Ishikawa (cell line): ENCODE results near the gene TBCD.

ENCODE experiments used
- CEBPB ChIP-seq: IDR thresholded peaks from 2 replicates; pipeline ENCODE4 v1.6.1; 2012
- CREB1 ChIP-seq: IDR thresholded peaks from 2 replicates; pipeline ENCODE4 v1.6.1; 2012; ENCODE audit warnings: low read depth
- EGR1 ChIP-seq: IDR thresholded peaks from 2 replicates; pipeline ENCODE4 v1.6.1; 2012
- EP300 ChIP-seq: IDR thresholded peaks from 2 replicates; pipeline ENCODE4 v1.6.1; 2012; ENCODE audit warnings: borderline replicate concordance
- FOXM1 ChIP-seq: IDR thresholded peaks from 2 replicates; pipeline ENCODE4 v1.6.1; 2012; ENCODE audit warnings: low read depth, borderline replicate concordance
- NFIC ChIP-seq: IDR thresholded peaks from 2 replicates; pipeline ENCODE4 v1.6.1; 2012
- RAD21 ChIP-seq: IDR thresholded peaks from 2 replicates; pipeline ENCODE4 v1.6.1; 2012; ENCODE audit warnings: low read depth
- TAF1 ChIP-seq: IDR thresholded peaks from 2 replicates; pipeline ENCODE4 v1.6.1; 2012; ENCODE audit warnings: low read depth, mild to moderate bottlenecking
- TCF12 ChIP-seq: IDR thresholded peaks from 2 replicates; pipeline ENCODE4 v1.6.1; 2012; ENCODE audit warnings: low read depth
- TEAD4 ChIP-seq: IDR thresholded peaks from 2 replicates; pipeline ENCODE4 v1.6.1; 2012
- USF1 ChIP-seq: IDR thresholded peaks from 2 replicates; pipeline ENCODE4 v1.6.1; 2012
- YY1 ChIP-seq: IDR thresholded peaks from 2 replicates; pipeline ENCODE4 v1.6.1; 2012; ENCODE audit warnings: low read depth
- ZBTB7A ChIP-seq: IDR thresholded peaks from 2 replicates; pipeline ENCODE4 v1.6.1; 2012; ENCODE audit warnings: low read depth
- TF ChIP-seq, protein P1 (sequence below): IDR thresholded peaks from 2 replicates; pipeline ENCODE4 v1.6.1; 2012
- TF ChIP-seq, protein P2 (sequence below): IDR thresholded peaks from 2 replicates; pipeline ENCODE4 v1.6.1; 2012; ENCODE audit warnings: low read depth, mild to moderate bottlenecking

Gene TBCD

GRCh38 chr17:82790391-82790790 is 38.5 kb downstream of the TBCD start:
- no peak for TF ChIP-seq YY1
- TF ChIP-seq, protein P1, sequence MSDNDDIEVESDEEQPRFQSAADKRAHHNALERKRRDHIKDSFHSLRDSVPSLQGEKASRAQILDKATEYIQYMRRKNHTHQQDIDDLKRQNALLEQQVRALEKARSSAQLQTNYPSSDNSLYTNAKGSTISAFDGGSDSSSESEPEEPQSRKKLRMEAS, result no peak
- no peak for TF ChIP-seq ZBTB7A
- TF ChIP-seq EGR1, result no peak
- no peak for TF ChIP-seq FOXM1
- no peak for TF ChIP-seq EP300
- TF ChIP-seq CEBPB, result no peak
- TF ChIP-seq, protein P2, sequence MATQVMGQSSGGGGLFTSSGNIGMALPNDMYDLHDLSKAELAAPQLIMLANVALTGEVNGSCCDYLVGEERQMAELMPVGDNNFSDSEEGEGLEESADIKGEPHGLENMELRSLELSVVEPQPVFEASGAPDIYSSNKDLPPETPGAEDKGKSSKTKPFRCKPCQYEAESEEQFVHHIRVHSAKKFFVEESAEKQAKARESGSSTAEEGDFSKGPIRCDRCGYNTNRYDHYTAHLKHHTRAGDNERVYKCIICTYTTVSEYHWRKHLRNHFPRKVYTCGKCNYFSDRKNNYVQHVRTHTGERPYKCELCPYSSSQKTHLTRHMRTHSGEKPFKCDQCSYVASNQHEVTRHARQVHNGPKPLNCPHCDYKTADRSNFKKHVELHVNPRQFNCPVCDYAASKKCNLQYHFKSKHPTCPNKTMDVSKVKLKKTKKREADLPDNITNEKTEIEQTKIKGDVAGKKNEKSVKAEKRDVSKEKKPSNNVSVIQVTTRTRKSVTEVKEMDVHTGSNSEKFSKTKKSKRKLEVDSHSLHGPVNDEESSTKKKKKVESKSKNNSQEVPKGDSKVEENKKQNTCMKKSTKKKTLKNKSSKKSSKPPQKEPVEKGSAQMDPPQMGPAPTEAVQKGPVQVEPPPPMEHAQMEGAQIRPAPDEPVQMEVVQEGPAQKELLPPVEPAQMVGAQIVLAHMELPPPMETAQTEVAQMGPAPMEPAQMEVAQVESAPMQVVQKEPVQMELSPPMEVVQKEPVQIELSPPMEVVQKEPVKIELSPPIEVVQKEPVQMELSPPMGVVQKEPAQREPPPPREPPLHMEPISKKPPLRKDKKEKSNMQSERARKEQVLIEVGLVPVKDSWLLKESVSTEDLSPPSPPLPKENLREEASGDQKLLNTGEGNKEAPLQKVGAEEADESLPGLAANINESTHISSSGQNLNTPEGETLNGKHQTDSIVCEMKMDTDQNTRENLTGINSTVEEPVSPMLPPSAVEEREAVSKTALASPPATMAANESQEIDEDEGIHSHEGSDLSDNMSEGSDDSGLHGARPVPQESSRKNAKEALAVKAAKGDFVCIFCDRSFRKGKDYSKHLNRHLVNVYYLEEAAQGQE, result no peak
- TF ChIP-seq TCF12, result no peak
- TF ChIP-seq TEAD4, result no peak
- TF ChIP-seq USF1, result no peak
- no peak for TF ChIP-seq TAF1
- no peak for TF ChIP-seq RAD21
- TF ChIP-seq NFIC, result no peak

- TF ChIP-seq EP300 (peak; percentile 30; the same call in 1 of the 2 replicates), ZBTB7A (0 out of 2 replicates have a peak, but pooled peaks have one; percentile 32), NFIC (no peak), RAD21 (no peak), TEAD4 (peak; percentile 84), TAF1 (no peak), EGR1 (no peak), TCF12 (peak; percentile 46; the same call in 1 of the 2 replicates), CEBPB (no peak), YY1 (no peak), CREB1 (peak; percentile 48), USF1 (peak; percentile 40; the same call in 1 of the 2 replicates), FOXM1 (no peak)
- TF ChIP-seq, protein P1, result peak; percentile 98
- TF ChIP-seq, protein P2, result no peak
Observed at GRCh38 chr17:82791532-82791931, 39.7 kb downstream of the TBCD start.

GRCh38 chr17:82793974-82794630 is 42.2 kb downstream of the TBCD start:
- TF ChIP-seq USF1, result no peak
- TF ChIP-seq NFIC, result no peak
- TF ChIP-seq, protein P2, result no peak
- no peak for TF ChIP-seq FOXM1
- TF ChIP-seq CREB1, result no peak
- TF ChIP-seq TAF1, result no peak
- no peak for TF ChIP-seq ZBTB7A
- TF ChIP-seq, protein P1, result no peak
- TF ChIP-seq EGR1, result no peak

GRCh38 chr17:82794781-82795482 is 43.1 kb downstream of the TBCD start:
- TF ChIP-seq TEAD4, result no peak
- no peak for TF ChIP-seq RAD21
- TF ChIP-seq FOXM1, result no peak
- no peak for TF ChIP-seq USF1
- TF ChIP-seq CEBPB, result no peak
- no peak for TF ChIP-seq EGR1
- TF ChIP-seq NFIC, result no peak
- TF ChIP-seq CREB1, result no peak
- TF ChIP-seq ZBTB7A, result no peak
- no peak for TF ChIP-seq TAF1
- no peak for TF ChIP-seq TCF12
- TF ChIP-seq, protein P2, result no peak
- TF ChIP-seq EP300, result no peak
- TF ChIP-seq YY1, result no peak
- TF ChIP-seq, protein P1, result no peak
